GM18520 (cell line): ENCODE results near the gene DISP3.

ENCODE experiments used
- ATAC-seq: cut with Tn5 transposase; IDR thresholded peaks from one replicate; pipeline ENCODE4 v1.9.1; 2021; ENCODE audit not compliant: unreplicated experiment

The DISP3 gene

GRCh38 chr1:11538886-11539285 is 59.9 kb downstream of the DISP3 start:
- no peak for ATAC-seq

- no peak for ATAC-seq
These were observed 61.2 kb downstream of the DISP3 start for GRCh38 chr1:11539850-11540772.

GRCh38 chr1:11540773-11541160 is 61.8 kb downstream of the DISP3 start:
- ATAC-seq = no peak

GRCh38 chr1:11541236-11541635 is 62.3 kb downstream of the DISP3 start:
- no peak for ATAC-seq

GRCh38 chr1:11541956-11542355 is 63.0 kb downstream of the DISP3 start:
- no peak for ATAC-seq

- no peak for ATAC-seq
These were observed 64.4 kb downstream of the DISP3 start for GRCh38 chr1:11543392-11543791.

- ATAC-seq = no peak
These were observed 64.8 kb downstream of the DISP3 start for GRCh38 chr1:11543796-11544195.

- ATAC-seq = no peak
These were observed 67.5 kb downstream of the DISP3 start for GRCh38 chr1:11546456-11546855.

GRCh38 chr1:11550664-11551283 is 71.8 kb downstream of the DISP3 start:
- no peak for ATAC-seq

GRCh38 chr1:11558276-11558675 is 79.3 kb downstream of the DISP3 start:
- no peak for ATAC-seq

- ATAC-seq = no peak
These were observed 80.1 kb downstream of the DISP3 start for GRCh38 chr1:11558871-11559590.

GRCh38 chr1:11559591-11559970 is 80.6 kb downstream of the DISP3 start:
- no peak for ATAC-seq

GRCh38 chr1:11560061-11560460 is 81.1 kb downstream of the DISP3 start:
- ATAC-seq = no peak

GRCh38 chr1:11561740-11562139 is 82.8 kb downstream of the DISP3 start:
- no peak for ATAC-seq

GRCh38 chr1:11562664-11563063 is 83.7 kb downstream of the DISP3 start:
- no peak for ATAC-seq

- no peak for ATAC-seq
These were observed 84.7 kb downstream of the DISP3 start for GRCh38 chr1:11563560-11564069.

GRCh38 chr1:11564237-11564636 is 85.3 kb downstream of the DISP3 start:
- ATAC-seq = no peak

GRCh38 chr1:11566042-11566850 is 87.3 kb downstream of the DISP3 start:
- no peak for ATAC-seq

- no peak for ATAC-seq
These were observed 88.5 kb downstream of the DISP3 start for GRCh38 chr1:11567244-11568065.

GRCh38 chr1:11568687-11569086 is 89.7 kb downstream of the DISP3 start:
- no peak for ATAC-seq
